ENCODE data around the gene BIN1. TPM values are rescaled to one million over a fixed set of nuclear protein-coding genes. Genes with fewer than 3 reads are reported as not detected.
"Not testable (repeated sequence)": the region's sequence is repeated elsewhere in the genome, so short reads cannot be mapped to it uniquely, and the experiment has no call there.

The BIN1 gene
- total RNA-seq, 2 donors from 2014 or later = 24.4 to 43.5 TPM

DNA sequence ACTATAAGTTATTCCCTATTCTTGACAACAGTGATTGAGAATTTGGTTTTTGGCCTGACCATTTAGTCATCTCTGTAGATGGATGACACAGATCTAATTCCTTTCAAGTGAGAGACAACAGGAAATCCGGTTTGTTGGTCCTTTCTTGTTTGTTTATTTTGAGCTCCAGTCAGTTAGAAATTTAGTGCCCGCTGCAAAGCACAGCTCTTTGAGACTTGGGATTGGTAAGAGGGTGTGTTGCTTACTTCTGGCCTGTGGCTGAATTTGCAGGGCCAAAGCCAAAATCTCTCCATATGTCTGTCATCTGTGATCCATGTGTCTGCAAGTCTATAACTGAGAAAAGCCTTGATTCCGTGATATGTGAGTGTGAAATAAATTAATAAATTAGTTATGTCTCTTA lies 74.3 kb downstream of the BIN1 start:
- no peak overlapping the region for H3K4me3 ChIP-seq
- H3K9me3 ChIP-seq = no peaks in the 10 kb centered on the region
- H3K27me3 ChIP-seq = no peaks in the 10 kb centered on the region
- H3K27ac ChIP-seq = no peak overlapping the region
- H3K36me3 ChIP-seq (replicated peaks in 1 of 2; ENCODE audit: insufficient read depth in 1 of 2, low read depth in 2 of 2) = no peaks in the 10 kb centered on the region
- DNase-seq (no peak), ATAC-seq (no peak)
- no peaks in the 10 kb centered on the region for H3K4me1 ChIP-seq
- intact Hi-C loops (cut with DNase I) = no loop called here
- WGBS, 2 donors = 74 to 77% methylated on average over 3 of the region's 3 CpGs
- no peak for TF ChIP-seq POLR2A (IDR thresholded peaks at IDR 0.05)
- TF ChIP-seq, protein P1, sequence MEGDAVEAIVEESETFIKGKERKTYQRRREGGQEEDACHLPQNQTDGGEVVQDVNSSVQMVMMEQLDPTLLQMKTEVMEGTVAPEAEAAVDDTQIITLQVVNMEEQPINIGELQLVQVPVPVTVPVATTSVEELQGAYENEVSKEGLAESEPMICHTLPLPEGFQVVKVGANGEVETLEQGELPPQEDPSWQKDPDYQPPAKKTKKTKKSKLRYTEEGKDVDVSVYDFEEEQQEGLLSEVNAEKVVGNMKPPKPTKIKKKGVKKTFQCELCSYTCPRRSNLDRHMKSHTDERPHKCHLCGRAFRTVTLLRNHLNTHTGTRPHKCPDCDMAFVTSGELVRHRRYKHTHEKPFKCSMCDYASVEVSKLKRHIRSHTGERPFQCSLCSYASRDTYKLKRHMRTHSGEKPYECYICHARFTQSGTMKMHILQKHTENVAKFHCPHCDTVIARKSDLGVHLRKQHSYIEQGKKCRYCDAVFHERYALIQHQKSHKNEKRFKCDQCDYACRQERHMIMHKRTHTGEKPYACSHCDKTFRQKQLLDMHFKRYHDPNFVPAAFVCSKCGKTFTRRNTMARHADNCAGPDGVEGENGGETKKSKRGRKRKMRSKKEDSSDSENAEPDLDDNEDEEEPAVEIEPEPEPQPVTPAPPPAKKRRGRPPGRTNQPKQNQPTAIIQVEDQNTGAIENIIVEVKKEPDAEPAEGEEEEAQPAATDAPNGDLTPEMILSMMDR (IDR thresholded peaks at IDR 0.05) = no peak

DNA sequence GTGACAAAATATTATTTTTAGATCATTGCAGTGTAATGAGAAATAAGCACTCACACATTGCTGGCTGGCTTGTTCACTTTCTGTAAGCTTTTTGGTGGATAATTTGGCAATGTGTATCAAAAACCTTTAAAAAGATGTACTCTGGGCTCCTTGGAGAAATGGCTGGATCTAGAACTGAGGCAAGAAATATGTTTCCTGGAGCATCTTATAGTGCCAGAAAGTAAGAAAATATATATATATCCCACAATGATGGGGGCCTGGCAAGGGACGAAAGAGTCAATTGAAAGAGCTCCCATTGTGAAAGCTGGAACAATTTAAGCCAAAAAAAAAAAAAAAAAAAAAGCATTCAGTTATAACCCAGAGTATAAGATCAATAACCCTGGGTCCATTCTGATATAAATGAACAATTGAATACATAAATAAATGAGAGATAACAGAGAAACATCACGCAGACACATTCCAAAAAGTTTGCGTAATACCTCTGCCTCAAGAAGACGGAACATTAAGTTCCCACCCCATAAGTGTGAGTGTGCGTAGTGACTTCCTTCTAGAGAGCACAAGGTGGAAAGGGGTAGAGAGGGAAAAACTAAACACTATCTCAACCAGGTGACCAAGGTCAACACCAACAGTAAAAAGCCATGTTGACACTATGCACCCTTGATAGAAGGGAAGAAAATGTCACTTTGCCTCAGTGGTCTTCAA lies 77.5 kb downstream of the BIN1 start:
- Histone ChIP-seq H3K4me3 (no peak overlapping the region), H3K4me1 (peaks cover 12% of the 10 kb centered on the region), H3K9me3 (no peaks in the 10 kb centered on the region), H3K36me3 (replicated peaks in 1 of 2; ENCODE audit: insufficient read depth in 1 of 2, low read depth in 2 of 2) (no peaks in the 10 kb centered on the region), H3K27ac (no peak overlapping the region), H3K27me3 (no peaks in the 10 kb centered on the region)
- intact Hi-C loops (cut with DNase I) = no loop called here
- WGBS, 2 donors = 64 to 69% methylated on average over 5 of the region's 5 CpGs
- DNase-seq (no peak), ATAC-seq (no peak)
- TF ChIP-seq, protein P1 (IDR thresholded peaks at IDR 0.05) = no peak
- no peak for TF ChIP-seq POLR2A (IDR thresholded peaks at IDR 0.05)

DNA sequence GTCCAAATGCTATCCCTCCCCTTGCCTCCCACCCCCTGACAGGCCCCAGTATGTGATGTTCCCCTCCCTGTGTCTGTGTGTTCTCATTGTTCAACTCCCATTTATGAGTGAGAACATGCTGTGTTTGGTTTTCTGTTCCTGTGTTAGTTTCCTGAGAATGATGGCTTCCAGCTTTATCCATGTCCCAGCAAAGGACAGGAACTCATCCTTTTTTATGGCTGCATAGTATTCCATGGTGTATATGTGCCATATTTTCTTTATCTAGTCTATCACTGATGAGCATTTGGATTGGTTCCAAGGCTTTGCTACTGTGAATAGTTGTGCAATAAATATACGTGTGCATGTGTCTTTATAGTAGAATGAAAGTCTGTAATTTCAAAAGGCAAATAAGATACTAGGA lies 78.2 kb downstream of the BIN1 start:
- H3K27ac ChIP-seq; intact Hi-C loops (cut with DNase I); H3K9me3 ChIP-seq; ATAC-seq; DNase-seq; H3K4me3 ChIP-seq; H3K27me3 ChIP-seq; H3K36me3 ChIP-seq (replicated peaks in 1 of 2; ENCODE audit: insufficient read depth in 1 of 2, low read depth in 2 of 2): not testable (repeated sequence)
- peaks cover 12% of the 10 kb centered on the region for H3K4me1 ChIP-seq
- WGBS, 2 donors = 29 to 31% methylated on average over 1 of the region's 1 CpG

DNA sequence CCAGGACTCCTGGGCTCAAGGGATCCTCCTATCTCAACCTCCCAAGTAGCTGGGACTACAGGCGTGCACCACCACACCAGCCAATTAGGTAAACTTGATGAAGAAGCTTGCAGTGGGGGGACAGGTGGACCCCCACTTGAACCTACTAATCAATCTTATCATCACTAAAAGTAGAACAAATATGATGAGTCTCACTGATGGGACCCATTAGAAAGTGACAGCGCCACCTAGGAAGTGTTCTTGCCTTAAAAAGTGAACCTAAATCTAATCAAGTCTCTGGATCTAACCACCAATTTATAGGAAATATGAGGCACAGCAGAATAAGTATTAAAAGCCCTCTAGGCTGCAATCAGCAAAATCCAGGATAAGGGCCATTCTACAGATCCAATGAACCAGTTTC lies 79.2 kb downstream of the BIN1 start:
- intact Hi-C loops (cut with DNase I) = no loop called here
- DNase-seq (no peak), ATAC-seq (no peak)
- Histone ChIP-seq H3K27me3 (no peaks in the 10 kb centered on the region), H3K27ac (no peak overlapping the region), H3K4me3 (no peak overlapping the region), H3K36me3 (replicated peaks in 1 of 2; ENCODE audit: insufficient read depth in 1 of 2, low read depth in 2 of 2) (no peaks in the 10 kb centered on the region), H3K9me3 (no peaks in the 10 kb centered on the region), H3K4me1 (peaks cover 12% of the 10 kb centered on the region)
- TF ChIP-seq, protein P1 (IDR thresholded peaks at IDR 0.05) = no peak
- no peak for TF ChIP-seq POLR2A (IDR thresholded peaks at IDR 0.05)
- WGBS, 2 donors = 68 to 82% methylated on average over 2 of the region's 2 CpGs

DNA sequence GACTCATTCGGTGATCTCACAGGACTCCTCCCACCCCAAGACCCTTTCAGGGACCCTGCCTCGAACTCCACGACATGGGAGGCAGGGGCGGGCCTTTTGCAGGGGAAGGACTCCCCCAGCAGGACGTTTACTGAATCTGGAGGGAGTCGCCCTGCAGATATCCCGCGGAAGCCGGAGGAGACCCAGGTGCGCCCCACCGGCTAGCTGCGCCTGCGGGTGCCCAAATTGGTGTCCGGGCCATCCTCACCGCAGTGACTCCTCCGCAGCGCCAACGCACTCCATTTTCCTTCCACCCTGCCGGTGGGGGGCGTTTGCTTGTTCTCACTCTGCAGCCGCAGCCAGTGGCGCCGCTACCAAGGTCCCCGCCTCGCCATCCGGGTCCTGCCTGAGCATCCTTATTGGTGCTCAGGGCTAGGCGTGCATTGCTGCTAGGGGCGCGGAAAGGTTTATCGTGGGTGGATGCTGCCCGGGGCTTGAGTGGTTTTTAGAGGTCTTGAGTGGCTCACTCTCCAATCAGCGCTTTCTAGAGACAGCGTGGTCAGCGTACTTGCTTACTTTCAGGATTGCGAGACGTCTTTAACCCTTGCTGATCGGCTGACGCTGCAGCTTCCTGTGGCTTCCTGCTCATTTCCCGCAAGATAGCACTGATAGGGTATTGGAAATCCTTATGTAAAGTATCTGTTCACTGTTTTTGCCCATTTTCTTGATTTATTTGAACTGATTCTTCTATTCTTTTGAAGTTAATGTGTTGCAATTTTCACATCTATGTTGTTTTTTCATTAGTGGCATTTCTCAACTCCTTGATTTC lies 81.4 kb downstream of the BIN1 start:
- 2 to 4% methylated on average over 20 to 39 of the region's 39 CpGs for WGBS, 2 donors
- no peaks in the 10 kb centered on the region for H3K27me3 ChIP-seq
- ATAC-seq (peak; percentile 68), DNase-seq (peak; percentile 47 to 76 (median 67))
- no peaks in the 10 kb centered on the region for H3K9me3 ChIP-seq
- no peaks in the 10 kb centered on the region for H3K36me3 ChIP-seq (replicated peaks in 1 of 2; ENCODE audit: insufficient read depth in 1 of 2, low read depth in 2 of 2)
- no peak overlapping the region for H3K4me3 ChIP-seq
- H3K4me1 ChIP-seq = peaks cover 12% of the 10 kb centered on the region
- no peak overlapping the region for H3K27ac ChIP-seq
- TF ChIP-seq POLR2A (IDR thresholded peaks at IDR 0.05) = no peak
- TF ChIP-seq, protein P1 (IDR thresholded peaks at IDR 0.05) = peak in 2 of 7 experiments; percentile 24 to 26
- intact Hi-C loops (cut with DNase I) = no loop called here
